NCI-H524 treated with DMSO at 0.1 percent for 48 hours (cell line): ENCODE data around the gene MYBPC2.

Source experiments
- DNase-seq: peaks from one replicate; lab custom pipeline; 2025; lab: John Stamatoyannopoulos, UW

MYBPC2 gene

DNA sequence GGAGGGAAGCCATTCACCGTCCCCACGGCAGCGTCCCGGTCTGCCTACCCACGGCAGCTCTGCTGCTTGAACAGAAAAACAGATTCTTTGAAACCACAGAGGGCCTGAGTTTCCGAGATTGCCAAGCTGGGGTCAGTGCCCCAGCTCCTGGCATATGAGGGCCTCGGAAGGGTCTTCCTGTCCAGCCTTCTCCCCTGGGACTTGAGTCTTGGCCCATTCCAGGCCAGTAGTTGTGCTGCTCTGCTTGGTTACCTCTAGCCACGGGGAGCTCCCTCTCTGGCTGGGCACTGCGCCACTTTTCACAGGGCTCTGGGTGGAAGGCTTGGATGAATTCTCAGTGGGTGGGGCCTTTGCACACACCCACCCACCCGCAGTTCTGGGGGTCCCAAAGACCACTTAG is 22.6 kb upstream of the MYBPC2 start:
- DNase-seq = no peak

GRCh38 chr19:50412419-50412818 is 20.3 kb upstream of the MYBPC2 start:
- no peak for DNase-seq

GRCh38 chr19:50413096-50413495 is 19.6 kb upstream of the MYBPC2 start:
- no peak for DNase-seq

DNA sequence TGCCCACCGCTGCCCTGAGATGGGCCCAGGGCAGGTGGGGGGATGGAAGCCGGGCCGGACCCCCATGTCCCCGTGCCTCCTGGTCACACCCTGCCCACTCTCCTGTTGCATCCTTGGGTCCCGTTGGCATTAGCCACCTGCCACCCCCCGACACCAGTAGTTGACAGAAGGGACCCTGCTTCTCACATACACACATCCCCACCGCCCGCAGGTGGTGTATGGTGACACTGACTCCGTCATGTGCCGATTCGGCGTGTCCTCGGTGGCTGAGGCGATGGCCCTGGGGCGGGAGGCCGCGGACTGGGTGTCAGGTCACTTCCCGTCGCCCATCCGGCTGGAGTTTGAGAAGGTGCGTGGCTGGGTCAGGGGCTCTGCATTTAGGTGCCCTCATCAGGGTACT is 19.2 kb upstream of the MYBPC2 start:
- no peak for DNase-seq

GRCh38 chr19:50414864-50415660 is 17.6 kb upstream of the MYBPC2 start:
- DNase-seq = no peak

- no peak for DNase-seq
Measured at GRCh38 chr19:50415661-50416033, 17.0 kb upstream of the MYBPC2 start.

- DNase-seq = no peak
Measured at GRCh38 chr19:50416034-50416977, 16.4 kb upstream of the MYBPC2 start.

DNA sequence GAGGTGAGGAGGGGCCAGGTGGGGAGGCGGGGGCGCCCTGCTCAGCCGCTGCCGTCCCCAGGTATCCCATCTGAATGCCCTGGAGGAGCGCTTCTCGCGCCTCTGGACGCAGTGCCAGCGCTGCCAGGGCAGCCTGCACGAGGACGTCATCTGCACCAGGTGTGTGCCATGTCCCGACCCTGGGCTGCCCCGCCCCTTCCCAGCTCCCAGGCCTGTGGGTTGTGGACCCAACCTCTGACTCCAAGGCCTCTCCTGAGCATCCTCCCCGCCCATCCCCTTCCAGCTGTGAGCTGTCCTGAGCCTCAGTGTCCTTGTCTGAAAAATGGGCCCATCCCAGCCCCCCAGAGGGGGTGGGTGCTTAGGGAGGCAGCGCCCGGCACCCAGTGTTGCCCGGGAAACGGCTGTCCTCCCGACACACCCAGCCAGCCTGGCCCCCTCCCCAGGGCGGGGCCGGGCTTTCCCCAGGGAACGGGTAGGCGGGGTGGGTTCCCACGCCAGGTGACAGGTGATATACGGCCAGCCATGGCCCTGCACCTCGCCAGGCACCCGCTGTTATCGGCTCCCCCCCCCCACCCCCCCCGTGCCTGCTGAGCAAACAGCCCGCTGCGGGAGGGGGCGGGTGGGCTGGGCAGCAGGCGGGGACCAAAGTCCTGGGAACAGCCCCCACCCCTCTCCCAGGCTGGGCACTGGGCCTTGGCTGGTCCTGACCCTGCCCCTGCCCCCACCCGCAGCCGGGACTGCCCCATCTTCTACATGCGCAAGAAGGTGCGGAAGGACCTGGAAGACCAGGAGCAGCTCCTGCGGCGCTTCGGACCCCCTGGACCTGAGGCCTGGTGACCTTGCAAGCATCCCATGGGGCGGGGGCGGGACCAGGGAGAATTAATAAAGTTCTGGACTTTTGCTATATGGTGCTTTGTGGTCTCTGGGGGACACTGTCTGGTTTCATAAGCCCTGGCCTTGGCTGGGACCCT is 15.3 kb upstream of the MYBPC2 start:
- no peak for DNase-seq

DNA sequence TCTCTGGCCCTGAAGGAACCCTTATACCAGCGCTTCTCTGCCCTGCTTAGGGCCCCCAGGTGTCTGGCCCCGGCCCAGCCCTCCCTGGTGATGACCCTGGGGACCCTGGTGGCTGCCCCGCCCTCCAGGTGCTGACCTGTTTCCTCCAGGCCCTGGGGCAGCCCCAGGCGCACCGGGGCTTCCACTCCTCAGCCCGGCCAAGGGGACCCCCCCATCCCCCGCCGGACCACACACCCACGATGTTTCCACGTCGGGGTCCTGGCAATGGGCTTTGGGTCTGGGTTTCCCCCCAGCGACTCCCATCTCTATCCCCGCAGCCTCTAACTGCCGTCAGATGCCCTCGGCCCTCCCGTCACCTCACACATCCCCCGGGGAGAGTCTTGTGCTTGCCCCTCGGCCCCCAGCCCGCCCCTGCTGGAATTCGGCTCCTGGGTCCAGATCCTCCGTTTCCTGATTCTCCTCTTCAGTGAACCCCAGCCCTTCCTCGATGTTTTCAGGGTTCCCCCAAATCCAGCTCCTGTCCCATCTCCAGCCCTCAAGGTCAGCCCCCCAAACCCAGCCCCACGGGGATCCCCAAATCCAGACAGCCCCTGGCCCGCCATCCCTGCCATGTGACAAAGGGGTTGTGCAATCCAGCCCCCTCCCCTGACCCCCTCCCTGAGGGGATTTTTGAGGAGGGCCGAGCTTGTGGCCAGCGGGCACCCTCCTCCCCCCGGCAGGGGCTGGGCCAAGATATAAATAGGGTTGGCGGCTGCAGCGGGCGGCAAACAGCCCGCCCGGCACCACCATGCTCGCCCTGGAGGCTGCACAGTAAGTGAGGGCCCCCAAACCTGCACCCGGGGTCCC is 14.3 kb upstream of the MYBPC2 start, which contains the start of gene SPIB:
Gene SPIB (plus strand): TSS at position 763 of the 846 bp plus-strand sequence. CDS start 25 bp downstream, at position 788.
- no peak for DNase-seq

DNA sequence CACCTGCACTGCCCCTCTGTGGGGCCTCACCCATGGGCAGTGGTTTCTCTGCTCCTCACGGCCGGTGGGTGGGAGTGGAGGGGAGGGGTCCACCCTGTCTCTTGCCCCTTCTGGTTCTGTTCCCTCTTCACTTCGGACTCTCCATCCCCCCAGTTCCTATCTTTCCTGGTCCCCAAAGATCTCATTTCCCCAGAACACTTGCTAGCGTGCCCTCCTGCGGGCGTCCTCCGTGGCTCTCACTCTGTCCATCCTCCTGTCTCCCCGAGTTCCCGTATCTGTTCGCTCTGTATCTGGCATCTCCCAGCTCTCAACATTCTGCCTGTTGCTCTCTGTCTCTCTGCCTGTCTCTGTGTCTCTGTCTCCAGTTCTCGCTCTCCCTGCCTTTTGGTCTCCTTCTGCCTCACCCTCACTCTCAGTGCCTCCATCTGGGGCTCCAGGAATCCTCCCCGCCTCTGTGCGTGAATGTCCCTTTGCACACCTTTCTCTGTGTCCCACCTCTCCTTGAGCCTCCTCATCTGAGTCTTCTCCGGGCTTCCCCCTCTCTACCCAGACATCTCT is 13.6 kb upstream of the MYBPC2 start:
- DNase-seq = no peak

- no peak for DNase-seq
Measured at GRCh38 chr19:50419580-50420035, 13.1 kb upstream of the MYBPC2 start.

DNA sequence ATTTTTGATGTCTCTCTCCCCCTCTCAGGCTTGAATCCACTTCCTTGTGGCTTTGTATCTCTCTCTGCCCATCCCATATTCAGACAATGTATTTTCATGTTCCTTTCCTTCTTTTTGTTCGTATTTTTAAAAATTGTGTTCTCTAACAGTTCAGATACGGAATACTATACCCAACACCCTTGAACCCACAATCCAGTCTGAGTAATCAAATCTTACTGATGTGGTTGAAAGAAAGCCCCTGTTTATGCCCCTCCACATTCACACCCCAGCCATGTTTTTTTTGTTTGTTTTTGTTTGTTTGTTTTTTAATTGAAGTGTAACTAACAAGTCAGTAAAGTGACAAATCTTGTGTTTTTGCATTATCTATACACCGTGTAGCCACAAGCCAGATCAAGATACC is 12.6 kb upstream of the MYBPC2 start:
- no peak for DNase-seq

DNA sequence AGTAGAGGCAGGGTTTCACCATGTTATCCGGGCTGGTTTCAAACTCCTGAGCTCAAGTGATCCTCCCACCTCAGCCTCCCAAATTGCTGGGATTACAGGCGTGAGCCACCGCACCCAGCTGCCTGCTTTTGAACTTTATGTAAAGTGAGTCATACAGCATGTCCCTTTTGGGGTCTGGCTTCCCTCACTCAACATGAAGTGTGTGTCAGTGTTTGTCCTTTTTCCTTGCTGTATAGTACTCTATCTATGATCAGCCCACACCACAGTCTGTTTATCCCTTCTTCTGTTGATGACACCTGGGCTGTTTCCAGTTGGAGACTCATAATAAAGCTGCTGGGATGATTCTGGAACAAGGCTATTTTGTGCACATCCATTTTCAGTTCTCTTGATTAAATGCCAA is 11.9 kb upstream of the MYBPC2 start:
- DNase-seq = no peak

GRCh38 chr19:50422397-50423278 is 10.1 kb upstream of the MYBPC2 start:
- DNase-seq = no peak

GRCh38 chr19:50423279-50424113 is 9.2 kb upstream of the MYBPC2 start:
- DNase-seq = no peak

DNA sequence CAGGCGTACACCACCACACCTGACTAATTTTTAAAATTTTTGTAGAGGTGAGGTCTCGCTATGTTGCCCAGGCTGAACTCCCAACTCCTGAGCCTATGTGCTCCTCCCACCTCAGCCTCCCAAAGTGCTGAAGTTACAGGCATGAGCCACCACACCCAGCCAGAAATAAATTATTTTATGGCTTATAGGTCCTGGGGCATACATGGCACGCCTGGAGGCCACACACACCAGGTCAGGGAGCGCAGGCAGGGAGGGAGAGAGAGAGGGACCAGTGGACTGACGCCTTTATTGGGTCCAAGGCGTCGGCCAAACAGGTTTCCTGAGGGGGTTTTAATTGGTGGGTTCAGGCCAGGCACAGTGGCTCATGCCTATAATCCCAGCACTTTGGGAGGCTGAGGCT is 7.1 kb upstream of the MYBPC2 start:
- no peak for DNase-seq

DNA sequence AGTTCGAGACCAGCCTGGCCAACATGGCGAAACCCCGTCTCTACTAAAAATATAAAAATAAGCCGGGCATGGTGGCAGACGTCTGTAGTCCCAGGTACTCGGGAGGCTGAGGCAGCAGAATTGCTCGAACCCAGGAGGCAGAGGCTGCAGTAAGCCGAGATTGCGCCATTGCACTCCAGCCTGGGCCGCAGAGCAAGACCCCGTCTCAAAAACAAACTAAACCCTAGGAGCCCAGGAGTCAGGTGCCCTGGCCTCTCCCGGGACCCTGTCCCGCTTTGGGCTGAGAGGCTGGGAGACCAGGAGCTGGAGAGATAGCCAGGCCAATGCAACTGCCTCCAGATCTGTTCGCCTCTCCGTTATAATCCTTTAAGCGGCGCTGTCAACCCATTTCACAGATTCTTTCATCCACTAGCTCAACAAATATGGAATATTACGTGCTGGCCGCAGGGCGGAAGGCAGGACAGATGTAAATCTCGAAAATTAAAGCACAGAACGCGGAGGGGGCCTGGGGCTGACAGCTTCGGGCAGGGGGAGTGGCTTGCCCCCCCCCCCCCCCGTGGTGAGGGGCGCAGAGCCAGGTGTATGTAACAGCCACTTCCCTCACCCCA is 5.3 kb upstream of the MYBPC2 start:
- DNase-seq = no peak

DNA sequence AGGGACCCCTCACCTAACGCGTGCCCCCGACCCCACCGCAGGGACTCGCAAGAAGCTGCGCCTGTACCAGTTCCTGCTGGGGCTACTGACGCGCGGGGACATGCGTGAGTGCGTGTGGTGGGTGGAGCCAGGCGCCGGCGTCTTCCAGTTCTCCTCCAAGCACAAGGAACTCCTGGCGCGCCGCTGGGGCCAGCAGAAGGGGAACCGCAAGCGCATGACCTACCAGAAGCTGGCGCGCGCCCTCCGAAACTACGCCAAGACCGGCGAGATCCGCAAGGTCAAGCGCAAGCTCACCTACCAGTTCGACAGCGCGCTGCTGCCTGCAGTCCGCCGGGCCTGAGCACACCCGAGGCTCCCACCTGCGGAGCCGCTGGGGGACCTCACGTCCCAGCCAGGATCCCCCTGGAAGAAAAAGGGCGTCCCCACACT is 4.7 kb upstream of the MYBPC2 start:
- no peak for DNase-seq
